SU-DHL-6 (cell line): ENCODE results near the gene KCTD3.

Source experiments
- CTCF ChIP-seq: fragments of 200-600 bp; sonication (generic); IDR thresholded peaks from one replicate; pipeline ENCODE4 v1.5.1; 2017; ENCODE audit warnings: antibody characterized with exemption, mild to moderate bottlenecking, low read length, moderate library complexity; ENCODE audit not compliant: insufficient read depth, poor library complexity, severe bottlenecking
- EZH2phosphoT487 ChIP-seq: fragments of 200-600 bp; sonication (generic), shearing (Covaris generic); conservative IDR thresholded peaks from 2 replicates; pipeline ENCODE4 v1.6.1; 2018; ENCODE audit warnings: mild to moderate bottlenecking, antibody characterized with exemption, low read length, moderate library complexity, mixed read lengths

DNA sequence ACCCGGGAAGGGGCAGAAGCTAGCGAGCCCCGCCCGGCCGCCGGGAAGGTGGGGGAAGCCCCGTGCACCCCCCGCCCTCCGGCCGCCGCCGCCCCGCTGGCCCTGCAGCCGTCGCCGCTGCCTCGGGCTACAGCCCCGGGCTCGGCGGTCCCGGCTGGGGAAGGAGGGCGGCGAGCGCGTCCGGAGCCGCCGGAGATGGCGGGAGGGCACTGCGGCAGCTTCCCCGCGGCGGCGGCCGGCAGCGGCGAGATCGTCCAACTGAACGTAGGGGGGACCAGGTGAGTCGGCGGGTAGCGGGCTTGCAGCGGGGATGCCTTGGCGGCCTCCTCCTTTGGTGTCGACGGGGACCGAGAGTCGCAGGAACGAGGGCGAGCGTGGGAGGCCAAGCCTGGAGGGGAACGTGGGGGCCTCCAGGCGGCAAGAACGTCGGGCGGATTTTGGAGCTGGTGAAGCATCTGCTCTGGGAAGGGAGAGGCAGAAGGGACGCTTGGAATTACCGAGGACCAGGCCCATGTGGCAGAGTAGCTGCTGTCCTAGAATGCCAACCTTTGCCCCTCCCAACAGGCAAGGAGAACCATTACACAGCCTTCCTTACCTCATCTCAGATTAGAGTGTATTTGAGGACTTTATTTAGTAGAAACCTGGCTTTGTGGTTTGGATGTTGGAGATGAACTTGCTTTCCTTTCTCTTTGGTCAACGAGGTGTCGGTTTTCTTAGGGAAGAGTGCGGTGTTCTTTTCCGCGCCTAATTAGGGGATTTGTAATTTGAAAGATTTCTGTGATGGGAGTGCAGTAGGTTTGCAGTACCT, 591 bp downstream of the KCTD3 start:
- no peak for TF ChIP-seq CTCF
- no peak for TF ChIP-seq EZH2phosphoT487
